H1 (cell line): ENCODE results near the gene GALNT1. TPM values are rescaled to one million over a fixed set of nuclear protein-coding genes. Genes with fewer than 3 reads are reported as not detected.

Experiments
- CTCF ChIA-PET: fragments of 300-600 bp; sonication (Branson Sonifier 250); formaldehyde crosslinking; loops from one replicate; lab custom pipeline; 2021; ENCODE audit not compliant: partially characterized antibody; lab: Charles Lee
- POLR2A ChIA-PET: fragments of 300-600 bp; sonication (Branson Sonifier 250); formaldehyde crosslinking; loops from one replicate; lab custom pipeline; 2021; ENCODE audit warnings: inconsistent platforms; ENCODE audit not compliant: partially characterized antibody; lab: Charles Lee
- DNase-seq, 2 experiments: peaks; one replicate each; pipeline versions ENCODE4 v3.0.0 to v3.0.0-alpha.2; 2010 to 2022; ENCODE audit warnings: low spot score in 2 of 2, low read depth in 1 of 2, mixed read lengths in 1 of 2
- FAIRE-seq: peaks from 2 replicates; lab custom pipeline; 2011; peaks lifted over from hg19 to GRCh38; lab: Jason Lieb, UNC
- H2AFZ ChIP-seq: 2 replicates; pipeline ENCODE4 v1.8.1; 2012; ENCODE audit warnings: low read length, inconsistent platforms
- H2AK5ac ChIP-seq: 2 replicates; pipeline ENCODE4 v1.6.1; 2013; ENCODE audit warnings: low read depth, low read length
- H2BK120ac ChIP-seq: replicated peaks from 2 replicates; pipeline ENCODE3; 2013; ENCODE audit warnings: low read depth, low read length, inconsistent platforms
- H2BK12ac ChIP-seq: 2 replicates; pipeline ENCODE4 v1.6.1; 2013; ENCODE audit warnings: low read depth, low read length
- H2BK15ac ChIP-seq: 2 replicates; pipeline ENCODE4 v1.6.1; 2013; ENCODE audit warnings: low read length
- H2BK20ac ChIP-seq: 2 replicates; pipeline ENCODE4 v1.6.1; 2013; ENCODE audit warnings: low read length
- H2BK5ac ChIP-seq: 2 replicates; pipeline ENCODE4 v1.6.1; 2013; ENCODE audit warnings: low read depth, low read length
- H3K14ac ChIP-seq: 2 replicates; pipeline ENCODE4 v1.6.1; 2013; ENCODE audit warnings: inconsistent platforms; ENCODE audit not compliant: insufficient read length
- H3K18ac ChIP-seq: 2 replicates; pipeline ENCODE4 v1.6.1; 2013; ENCODE audit warnings: low read length; ENCODE audit errors: extremely low read depth
- H3K23ac ChIP-seq: 2 replicates; pipeline ENCODE4 v1.6.1; 2013; ENCODE audit warnings: inconsistent platforms; ENCODE audit not compliant: insufficient read length
- H3K23me2 ChIP-seq: 2 replicates; pipeline ENCODE4 v1.6.1; 2013; ENCODE audit warnings: low read depth, low read length
- H3K27ac ChIP-seq: 2 replicates; pipeline ENCODE4 v1.6.1; 2011; ENCODE audit warnings: low read depth, low read length, inconsistent platforms
- H3K27me3 ChIP-seq, 4 experiments: replicated peaks in 1 of 4; 1 replicate in 1 of 4; 2 replicates in 3 of 4; pipeline versions ENCODE4 v1.6.1 to v1.8.1; 2011 to 2013; ENCODE audit warnings: low read length in 3 of 4, mild to moderate bottlenecking in 3 of 4, inconsistent platforms in 2 of 4, mixed read lengths in 2 of 4, moderate library complexity in 1 of 4; ENCODE audit not compliant: control insufficient read depth in 3 of 4, insufficient read depth in 3 of 4; ENCODE audit errors: extremely low read depth in 1 of 4
- H3K36me3 ChIP-seq, 4 experiments: 2 replicates each; pipeline versions ENCODE4 v1.6.1 to v1.8.1; 2011 to 2013; ENCODE audit warnings: mild to moderate bottlenecking in 4 of 4, low read length in 3 of 4, moderate library complexity in 2 of 4, control low read depth in 1 of 4, inconsistent platforms in 1 of 4; ENCODE audit not compliant: insufficient read depth in 4 of 4, control insufficient read depth in 2 of 4
- H3K4ac ChIP-seq: replicated peaks from 2 replicates; pipeline ENCODE3; 2013; ENCODE audit warnings: low read length, low read depth, mixed read lengths, inconsistent platforms; ENCODE audit not compliant: insufficient read length
- H3K4me1 ChIP-seq, 4 experiments: replicated peaks in 1 of 4; 1 replicate in 1 of 4; 2 replicates in 3 of 4; pipeline versions ENCODE4 v1.6.1 to v1.8.1; 2011 to 2013; ENCODE audit warnings: low read length in 3 of 4, inconsistent platforms in 2 of 4, mixed read lengths in 1 of 4; ENCODE audit not compliant: insufficient read depth in 4 of 4, control insufficient read depth in 3 of 4
- H3K4me2 ChIP-seq, 2 experiments: 2 replicates each; pipeline versions ENCODE4 v1.6.1 to v1.8.1; 2011 to 2013; ENCODE audit warnings: low read depth in 2 of 2, low read length in 2 of 2, control low read depth in 1 of 2, inconsistent platforms in 1 of 2, mild to moderate bottlenecking in 1 of 2; ENCODE audit not compliant: insufficient read depth in 1 of 2
- H3K4me3 ChIP-seq, 4 experiments: fragments of 200-600, 300-600 bp in 1 of 4; sonication (generic), shearing (Covaris generic), sonication (Bioruptor Twin) in 1 of 4; 2 replicates each; pipeline versions ENCODE4 v1.5.1 to v1.8.1; 2011 to 2016; ENCODE audit warnings: low read length in 4 of 4, low read depth in 3 of 4, control low read depth in 2 of 4, inconsistent platforms in 2 of 4, mild to moderate bottlenecking in 2 of 4, mixed read lengths in 1 of 4, moderate library complexity in 1 of 4; ENCODE audit not compliant: insufficient read depth in 2 of 4; ENCODE audit errors: extremely low read depth in 1 of 4
- H3K56ac ChIP-seq: replicated peaks from 2 replicates; pipeline ENCODE3; 2013; ENCODE audit warnings: low read depth, mild to moderate bottlenecking, mixed read lengths, low read length, inconsistent platforms; ENCODE audit not compliant: insufficient read length
- H3K79me1 ChIP-seq: 2 replicates; pipeline ENCODE4 v1.6.1; 2013; ENCODE audit warnings: low read depth, low read length, control low read depth
- H3K79me2 ChIP-seq, 2 experiments: 2 replicates each; pipeline versions ENCODE4 v1.6.1 to v1.8.1; 2012 to 2013; ENCODE audit warnings: low read length in 2 of 2, mild to moderate bottlenecking in 2 of 2, inconsistent platforms in 1 of 2; ENCODE audit not compliant: insufficient read depth in 2 of 2, control insufficient read depth in 1 of 2
- H3K9ac ChIP-seq, 4 experiments: replicated peaks in 1 of 4; 1 replicate in 1 of 4; 2 replicates in 3 of 4; pipeline versions ENCODE4 v1.6.1 to v1.8.1; 2011 to 2013; ENCODE audit warnings: low read depth in 3 of 4, low read length in 3 of 4, control low read depth in 2 of 4, mild to moderate bottlenecking in 2 of 4, moderate library complexity in 2 of 4, inconsistent platforms in 1 of 4; ENCODE audit errors: extremely low read depth in 1 of 4
- H3K9me3 ChIP-seq, 2 experiments: 2 replicates each; pipeline versions ENCODE4 v1.6.1 to v1.8.1; 2012 to 2013; ENCODE audit warnings: mild to moderate bottlenecking in 2 of 2, moderate library complexity in 2 of 2, control low read depth in 1 of 2, inconsistent platforms in 1 of 2, low read depth in 1 of 2, low read length in 1 of 2, mixed read lengths in 1 of 2; ENCODE audit not compliant: insufficient read depth in 2 of 2
- H4K20me1 ChIP-seq, 2 experiments: replicated peaks in 1 of 2; 2 replicates each; pipeline versions ENCODE3 to v1.8.1; 2011 to 2013; ENCODE audit warnings: inconsistent platforms in 2 of 2, low read length in 2 of 2, mild to moderate bottlenecking in 1 of 2; ENCODE audit not compliant: insufficient read depth in 2 of 2, control insufficient read depth in 1 of 2
- H4K5ac ChIP-seq: 2 replicates; pipeline ENCODE4 v1.6.1; 2013; ENCODE audit warnings: low read length, low read depth, mixed read lengths, inconsistent platforms; ENCODE audit not compliant: insufficient read length
- H4K8ac ChIP-seq: 2 replicates; pipeline ENCODE4 v1.8.0; 2013; ENCODE audit warnings: mild to moderate bottlenecking, moderate library complexity, low read length, inconsistent platforms; ENCODE audit not compliant: insufficient read depth; ENCODE audit errors: extremely low read depth
- H4K91ac ChIP-seq: replicated peaks from 2 replicates; pipeline ENCODE3; 2013; ENCODE audit warnings: low read length, mixed read lengths, inconsistent platforms; ENCODE audit not compliant: insufficient read length
- CBX8 ChIP-seq: fragments of 300-800, 300-1000 bp; sonication (generic); IDR thresholded peaks from 2 replicates; pipeline ENCODE4 v1.7.1; 2016; ENCODE audit warnings: low read depth, low read length, borderline replicate concordance
- CTCF ChIP-seq, 3 experiments: IDR thresholded peaks; 1 replicate in 2 of 3; 2 replicates in 1 of 3; pipeline versions ENCODE4 v1.5.1 to v1.6.1; 2011; ENCODE audit warnings: low read length in 3 of 3, mild to moderate bottlenecking in 3 of 3, inconsistent platforms in 2 of 3, low read depth in 1 of 3, moderate library complexity in 1 of 3; ENCODE audit not compliant: insufficient read depth in 1 of 3; ENCODE audit errors: control extremely low read depth in 1 of 3
- EGR1 ChIP-seq: IDR thresholded peaks from 2 replicates; pipeline ENCODE4 v1.6.1; 2011; ENCODE audit warnings: low read depth, low read length, borderline replicate concordance
- GABPA ChIP-seq: IDR thresholded peaks from 2 replicates; pipeline ENCODE4 v1.6.1; 2011; ENCODE audit warnings: mild to moderate bottlenecking, low read length, moderate library complexity, borderline replicate concordance; ENCODE audit not compliant: insufficient read depth
- GTF2F1 ChIP-seq: IDR thresholded peaks from 2 replicates; pipeline ENCODE4 v1.6.1; 2012; ENCODE audit warnings: low read depth, low read length, improper control_type of control experiment, borderline replicate concordance
- RNF2 ChIP-seq: fragments of 200-900, 300-1000 bp; sonication (generic); IDR thresholded peaks from 2 replicates; pipeline ENCODE4 v1.7.1; 2016; ENCODE audit warnings: borderline replicate concordance, low read depth, mild to moderate bottlenecking, antibody characterized with exemption, low read length; ENCODE audit not compliant: poor library complexity, severe bottlenecking; ENCODE audit errors: missing control alignments
- SIRT6 ChIP-seq: IDR thresholded peaks from one replicate; pipeline ENCODE4 v1.7.1; 2012; ENCODE audit warnings: low read length, inconsistent platforms
- SP4 ChIP-seq: IDR thresholded peaks from 2 replicates; pipeline ENCODE4 v1.6.1; 2012; ENCODE audit warnings: low read length, inconsistent platforms
- SUZ12 ChIP-seq: fragments of 200-600 bp; sonication (generic); IDR thresholded peaks from 2 replicates; pipeline ENCODE4 v1.6.1; 2012; ENCODE audit warnings: mild to moderate bottlenecking, inconsistent platforms, low read length, moderate library complexity, mixed read lengths
- TAF7 ChIP-seq: optimal IDR thresholded peaks from 2 replicates; pipeline ENCODE3; 2011; ENCODE audit warnings: low read depth, mild to moderate bottlenecking, inconsistent platforms, low read length, moderate library complexity, borderline replicate concordance
- WGBS, 2 experiments: shearing (Covaris generic) in 1 of 2; methylation state at CpG; one replicate each; pipeline versions ENCODE4 v1.1.6 to v1.1.7; 2013 to 2015; ENCODE audit warnings: low lambda C conversion rate in 2 of 2, mixed read lengths in 2 of 2, inconsistent platforms in 1 of 2, low coverage in 1 of 2, missing lambda C conversion rate in 1 of 2; ENCODE audit not compliant: insufficient replicate concordance in 2 of 2, insufficient coverage in 1 of 2, insufficient read length in 1 of 2; ENCODE audit errors: extremely low coverage in 1 of 2, missing lambda C conversion rate in 1 of 2; 5-methylcytosine and 5-hydroxymethylcytosine counted together
- polyA plus RNA-seq, 7 experiments: library from polyadenylated mRNA; depleted of rRNA in 3 of 7; stranded (reverse) in 5 of 7; unstranded in 2 of 7; fragments of >200 nt in 5 of 7; fragments of 200-250 nt in 2 of 7; gene quantifications; 1 replicate in 5 of 7; 2 replicates in 1 of 7; 4 replicates in 1 of 7; pipeline versions ENCODE4 v1.2.1 to v1.2.3, GENCODE V29; 2011 to 2013; ENCODE audit warnings: missing spikeins in 2 of 7, mixed read lengths in 2 of 7
- total RNA-seq: library from RNA; stranded (reverse); fragmentation: NEBNext Ultra II Directional; extraction: Animal tissue kit (Norgen Biotek cat#: 25700); gene quantifications from 2 replicates; pipeline ENCODE4 v1.2.1, GENCODE V29; 2021

Gene GALNT1
- total and polyA plus RNA-seq, 2 of the 8 experiments (the other 6 are each of a cell fraction or from before 2014, with no cell fraction given) = 22.4 to 101 TPM

DNA sequence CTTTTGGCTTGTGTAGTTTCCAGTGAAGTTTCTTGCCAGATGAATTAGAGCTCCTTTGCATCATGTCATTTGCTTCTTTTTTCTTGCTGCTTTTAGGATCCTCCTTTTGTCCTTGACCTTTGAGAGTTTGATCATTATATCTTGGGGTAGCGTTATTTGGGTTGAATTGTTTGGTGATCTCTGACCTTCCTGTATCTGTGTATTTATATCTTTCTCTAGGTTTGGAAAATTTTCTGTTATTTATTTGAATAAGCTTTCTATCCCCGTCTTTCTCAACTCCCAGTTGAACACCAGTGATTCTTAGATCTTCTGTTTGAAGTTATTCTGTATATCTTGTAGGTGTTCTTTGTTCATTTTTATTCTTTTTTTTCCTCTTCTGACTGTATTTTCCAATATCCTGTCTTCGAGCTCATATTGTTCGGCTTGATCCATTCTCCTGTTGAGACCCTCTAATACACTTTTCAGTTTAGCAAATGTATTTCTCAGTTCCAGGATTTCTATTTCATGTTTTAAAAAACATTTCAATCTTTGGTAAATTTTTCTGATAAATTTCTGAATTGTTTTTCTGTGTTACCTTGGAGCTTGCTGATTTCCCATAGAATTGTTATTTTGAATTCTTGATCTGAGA is 20.8 kb downstream of the GALNT1 start:
- DNase-seq = no peak
- H3K14ac ChIP-seq = no peak overlapping the region
- FAIRE-seq = no peak
- no peak overlapping the region for H3K18ac ChIP-seq
- no peak overlapping the region for H4K5ac ChIP-seq
- CTCF ChIA-PET = interaction anchor here (0.7 to 1.5 kb wide), 2 partner anchors 322 to 330 kb away, joined by 3 read pairs; no protein-coding TSS in a partner anchor
- no peak overlapping the region for H4K8ac ChIP-seq
- POLR2A ChIA-PET = interaction anchor here (0.8 kb wide), 1 partner anchor 20 kb away, joined by 4 read pairs; the partner anchor contains the start of gene GALNT1
- H2BK120ac ChIP-seq = no peak overlapping the region
- H3K9me3 ChIP-seq = no peaks in the 10 kb centered on the region
- H2AFZ ChIP-seq = no peak overlapping the region
- H4K91ac ChIP-seq = no peak overlapping the region
- no peak overlapping the region for H2BK15ac ChIP-seq
- H3K23ac ChIP-seq = no peak overlapping the region
- peaks cover 0 to 8% (median 3%) of the 10 kb centered on the region in 4 experiments; a peak in 4 of 7 replicates for H3K4me1 ChIP-seq
- H3K4me3 ChIP-seq = no peak overlapping the region
- no peaks in the 10 kb centered on the region for H3K36me3 ChIP-seq
- H3K79me1 ChIP-seq = peaks cover 5% of the 10 kb centered on the region; the same call in 1 of the 2 replicates
- H3K23me2 ChIP-seq = no peaks in the 10 kb centered on the region
- no peak overlapping the region for H3K27ac ChIP-seq
- WGBS, 2 experiments = 79% methylated on average over 4 of the region's 4 CpGs; no CpG with 5 or more reads in 1 of the 2 experiments
- no peak overlapping the region for H3K4me2 ChIP-seq
- H3K79me2 ChIP-seq = peaks cover 0 to 94% of the 10 kb centered on the region in 2 experiments; a peak in 3 of 4 replicates
- H3K27me3 ChIP-seq = no peaks in the 10 kb centered on the region
- H4K20me1 ChIP-seq = peaks cover 0 to 4% of the 10 kb centered on the region in 2 experiments
- H2AK5ac ChIP-seq = no peak overlapping the region
- H3K56ac ChIP-seq = no peak overlapping the region
- H2BK12ac ChIP-seq = no peak overlapping the region
- no peak overlapping the region for H3K9ac ChIP-seq
- no peak overlapping the region for H2BK20ac ChIP-seq
- no peak overlapping the region for H3K4ac ChIP-seq
- H2BK5ac ChIP-seq = no peak overlapping the region
- TF ChIP-seq CBX8 = no peak
- no peak for TF ChIP-seq SP4
- no peak for TF ChIP-seq RNF2
- no peak for TF ChIP-seq GABPA
- TF ChIP-seq EGR1 = no peak
- TF ChIP-seq SUZ12 = no peak
- no peak for TF ChIP-seq GTF2F1
- TF ChIP-seq TAF7 = no peak
- TF ChIP-seq CTCF (IDR thresholded peaks at IDR 0.05; ENCODE audit: control extremely low read depth in 1 of 3, insufficient read depth in 1 of 3, low read depth in 1 of 3, low read length in 3 of 3) = no peak
- no peak for TF ChIP-seq SIRT6
- TF ChIP-seq, all 59 proteins: peak for 0
